Activated T-helper 1 cell treated with Interleukin-2 at 50 U/mL for 16 hours (primary cell): ENCODE data around the gene DPYD.
"Not testable (repeated sequence)": the region's sequence is repeated elsewhere in the genome, so short reads cannot be mapped to it uniquely, and the experiment has no call there.

ENCODE experiments used
- DNase-seq: peaks from one replicate; pipeline ENCODE4 v3.0.0-alpha.2; 2020; ENCODE audit warnings: low read depth

The DPYD gene

GRCh38 chr1:97364086-97364485 is 556.7 kb downstream of the DPYD start:
- no peak for DNase-seq

- DNase-seq = no peak
Observed at GRCh38 chr1:97356309-97356708, 564.5 kb downstream of the DPYD start.

DNA sequence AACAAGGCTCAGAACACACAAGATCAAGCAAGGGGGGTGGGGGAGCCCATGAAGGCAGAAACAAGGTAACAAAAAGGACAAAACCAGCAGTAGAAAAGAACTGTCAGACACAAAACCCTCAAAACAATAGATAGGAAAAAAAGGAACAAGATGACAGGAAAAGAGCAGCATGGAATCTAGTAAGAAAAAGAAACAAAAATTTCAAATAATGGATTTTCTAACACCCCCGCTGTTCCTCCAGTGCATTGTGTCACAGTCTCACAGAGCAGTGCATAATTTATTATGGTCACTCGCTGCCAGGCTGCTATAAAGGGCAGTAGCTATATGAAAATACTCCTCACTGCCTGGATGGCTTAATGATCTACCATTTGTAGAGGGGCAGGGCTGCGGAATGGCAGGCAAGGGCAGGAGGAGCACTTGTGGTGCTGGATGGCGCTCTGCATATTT is 567.9 kb downstream of the DPYD start:
- no peak for DNase-seq

DNA sequence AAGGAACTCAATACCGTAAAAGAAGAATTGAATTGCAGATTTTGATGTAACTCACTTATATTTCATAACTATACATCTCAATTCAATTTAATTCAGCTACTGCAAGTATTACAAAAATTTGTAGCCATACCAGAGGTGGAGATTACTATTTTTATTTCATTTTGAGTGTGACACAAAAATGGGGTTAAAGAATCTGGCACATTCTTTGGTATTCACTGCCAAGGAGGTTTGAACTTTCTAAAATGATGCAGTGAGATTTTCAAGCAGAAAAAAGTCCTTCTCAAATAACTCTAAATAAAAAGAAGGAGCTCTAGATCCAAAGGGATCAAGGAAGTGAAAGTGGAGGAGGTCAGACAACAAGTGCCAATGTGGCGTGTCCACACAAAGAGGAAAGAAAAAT is 569.0 kb downstream of the DPYD start:
- DNase-seq = no peak

GRCh38 chr1:97350662-97351061 is 570.2 kb downstream of the DPYD start:
- DNase-seq = no peak

DNA sequence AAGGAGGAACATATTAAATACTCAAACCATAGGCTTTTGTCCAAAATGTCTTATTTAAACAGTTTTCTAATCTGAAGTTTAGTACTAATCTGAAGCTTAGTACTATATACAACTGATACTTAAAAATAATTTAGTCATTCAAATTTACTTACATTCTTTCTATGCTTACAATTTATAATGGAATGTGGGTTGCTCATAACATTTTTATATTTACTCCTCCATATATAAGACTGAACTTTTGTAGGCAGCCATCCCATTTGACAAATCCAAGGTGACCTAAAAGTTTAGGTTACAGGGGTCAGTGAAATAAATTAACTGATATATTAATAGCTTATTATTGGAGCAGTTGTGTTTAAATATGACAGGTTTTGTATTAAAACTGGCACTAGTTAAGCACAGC is 570.6 kb downstream of the DPYD start:
- no peak for DNase-seq

GRCh38 chr1:97349794-97350193 is 571.0 kb downstream of the DPYD start:
- DNase-seq = not testable (repeated sequence)

- DNase-seq = no peak
Observed at GRCh38 chr1:97348599-97349265, 572.1 kb downstream of the DPYD start.

GRCh38 chr1:97340951-97341350 is 579.9 kb downstream of the DPYD start:
- no peak for DNase-seq

GRCh38 chr1:97338347-97338746 is 582.5 kb downstream of the DPYD start:
- no peak for DNase-seq

DNA sequence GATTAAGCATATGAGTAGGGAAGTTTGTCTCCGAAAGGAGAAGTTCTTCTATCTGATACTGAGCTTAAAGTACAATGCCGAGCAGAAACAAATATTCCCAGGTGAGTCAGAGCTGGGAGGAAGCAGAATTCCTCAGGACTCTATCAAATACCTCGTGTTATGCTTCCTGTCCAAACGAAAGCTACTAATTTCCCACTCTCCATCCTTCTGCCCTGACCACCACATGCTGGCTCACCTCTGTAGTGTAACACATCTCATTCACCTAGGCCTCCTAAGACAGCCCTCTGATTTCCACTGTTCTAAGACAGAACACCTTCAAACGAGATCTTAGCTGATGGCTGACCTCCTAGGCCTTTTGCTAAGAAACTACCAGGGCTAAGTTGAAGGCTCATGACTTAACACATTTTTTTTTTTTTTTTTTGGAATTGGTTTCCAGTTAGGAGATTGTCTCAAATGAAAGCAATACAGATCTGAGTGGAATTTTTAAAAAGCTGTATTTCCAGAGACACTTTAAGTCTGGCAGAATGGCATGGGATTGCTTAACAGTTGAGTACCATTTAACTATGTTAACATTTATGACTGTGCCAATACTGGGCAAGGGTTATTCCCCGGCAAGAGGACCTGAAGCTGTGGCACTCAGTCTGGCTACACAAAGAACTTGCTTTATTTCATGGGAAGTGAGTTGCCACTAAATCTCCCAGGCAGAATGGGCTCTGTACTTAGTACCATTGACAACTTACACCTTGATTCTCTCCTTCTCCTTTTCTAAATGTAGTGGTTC is 583.4 kb downstream of the DPYD start:
- DNase-seq = no peak

GRCh38 chr1:97334454-97334853 is 586.4 kb downstream of the DPYD start:
- no peak for DNase-seq

DNA sequence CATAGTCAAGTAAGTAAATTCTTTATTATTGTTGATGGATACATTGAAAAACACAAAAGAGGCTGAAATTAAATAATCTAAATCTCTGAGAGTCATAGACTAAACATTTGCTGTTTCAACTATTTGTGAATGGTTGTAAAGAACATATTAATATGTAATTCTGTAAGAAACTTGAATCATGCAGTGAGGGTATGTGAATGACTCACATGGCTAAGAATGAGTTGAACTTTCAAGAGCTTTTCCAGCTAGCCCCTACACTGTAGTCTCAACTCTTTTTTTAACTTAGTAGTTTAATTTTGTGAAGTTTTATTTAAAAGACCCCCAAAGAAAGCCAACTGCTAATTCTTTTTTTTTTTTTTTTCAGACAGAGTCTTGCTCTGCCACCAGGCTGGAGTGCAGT is 588.1 kb downstream of the DPYD start:
- no peak for DNase-seq

GRCh38 chr1:97331165-97331564 is 589.7 kb downstream of the DPYD start:
- no peak for DNase-seq

GRCh38 chr1:97314685-97315084 is 606.1 kb downstream of the DPYD start:
- DNase-seq = no peak

GRCh38 chr1:97308131-97308530 is 612.7 kb downstream of the DPYD start:
- no peak for DNase-seq

DNA sequence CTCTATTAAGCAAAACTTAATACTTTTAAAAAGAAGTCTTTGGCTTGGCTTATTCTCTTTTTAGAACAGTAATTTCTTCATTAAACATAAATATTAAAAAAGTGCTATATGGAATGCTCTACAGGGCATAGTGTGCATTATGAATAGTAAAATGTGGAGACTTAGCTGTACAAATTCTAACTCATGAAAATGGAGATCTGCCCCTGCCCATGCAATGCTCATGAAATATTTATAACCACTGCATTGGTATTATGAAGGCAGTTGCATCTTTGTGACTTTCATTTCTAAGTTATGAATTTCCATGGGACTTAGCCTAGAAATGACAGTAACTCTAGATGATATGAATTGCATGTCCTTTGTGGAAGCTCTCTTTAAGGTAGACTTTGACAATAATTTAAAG is 613.3 kb downstream of the DPYD start:
- no peak for DNase-seq

- no peak for DNase-seq
Observed at GRCh38 chr1:97307151-97307550, 613.7 kb downstream of the DPYD start.

GRCh38 chr1:97306504-97306903 is 614.3 kb downstream of the DPYD start:
- no peak for DNase-seq

DNA sequence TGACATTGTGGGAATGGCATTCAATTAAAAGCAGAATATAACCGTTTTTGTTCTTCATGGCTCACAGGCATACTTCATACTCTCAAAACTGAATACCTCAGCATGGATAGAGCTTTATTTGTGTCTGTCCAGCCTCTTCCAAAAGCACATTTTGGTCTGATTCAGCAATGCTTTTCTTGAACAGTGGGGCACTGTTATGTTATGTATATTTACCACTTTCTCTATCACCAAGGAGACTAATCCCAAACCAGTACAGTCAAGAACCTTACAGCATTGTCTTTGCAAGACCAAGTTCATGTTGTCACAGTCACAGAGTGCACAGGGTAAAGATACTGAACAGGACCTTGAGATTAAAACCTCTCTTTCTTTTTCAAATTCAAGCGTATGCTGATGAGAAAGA is 616.5 kb downstream of the DPYD start:
- no peak for DNase-seq

GRCh38 chr1:97298966-97299365 is 621.9 kb downstream of the DPYD start:
- no peak for DNase-seq

- DNase-seq = no peak
Observed at GRCh38 chr1:97297611-97298010, 623.2 kb downstream of the DPYD start.

GRCh38 chr1:97281962-97282361 is 638.9 kb downstream of the DPYD start:
- no peak for DNase-seq
